OCI-LY7 (cell line): ENCODE results near the gene CDKN1A.

Source experiments
- CTCF ChIP-seq: fragments of 200-600 bp; sonication (generic); conservative IDR thresholded peaks from 2 replicates; pipeline ENCODE4 v1.5.1; 2014; ENCODE audit warnings: mild to moderate bottlenecking, antibody characterized with exemption, low read length, moderate library complexity, mixed read lengths
- EZH2phosphoT487 ChIP-seq: fragments of 200-600 bp; sonication (generic); IDR thresholded peaks from 2 replicates; pipeline ENCODE4 v1.6.1; 2018; ENCODE audit warnings: low read depth, borderline replicate concordance, mild to moderate bottlenecking, mixed run types, antibody characterized with exemption, low read length, moderate library complexity, mixed read lengths

- TF ChIP-seq CTCF (no peak), EZH2phosphoT487 (no peak)
Observed at GRCh38 chr6:36657942-36658544, 20.5 kb upstream of the CDKN1A start.
